AG04449 (cell line): ENCODE results near the gene EBPL.

Source experiments
- CTCF ChIA-PET: fragments of 350-600 bp; formaldehyde crosslinking; extraction: SDS; loops from one replicate; lab custom pipeline; 2021; ENCODE audit warnings: antibody characterized with exemption; lab: Yijun Ruan, JAX
- POLR2A ChIA-PET: fragments of 400-600, 350-600 bp; formaldehyde crosslinking; extraction: SDS; loops from one replicate; lab custom pipeline; 2020; ENCODE audit warnings: antibody characterized with exemption, inconsistent platforms; lab: Yijun Ruan, JAX
- DNase-seq: peaks from one replicate; pipeline ENCODE4 v3.0.0-alpha.2; 2010; ENCODE audit warnings: low read depth, low spot score
- H3K4me3 ChIP-seq: 2 replicates; pipeline ENCODE4 v1.5.1; 2011; ENCODE audit warnings: low read depth, mild to moderate bottlenecking, control low read depth, low read length
- TF ChIP-seq, protein P1 (sequence below): IDR thresholded peaks from one replicate; pipeline ENCODE4 v1.5.1; 2011; ENCODE audit warnings: mild to moderate bottlenecking, moderate library complexity, low read length, control low read depth, inconsistent platforms; ENCODE audit not compliant: insufficient read depth; ENCODE audit errors: missing control alignments

The EBPL gene

DNA sequence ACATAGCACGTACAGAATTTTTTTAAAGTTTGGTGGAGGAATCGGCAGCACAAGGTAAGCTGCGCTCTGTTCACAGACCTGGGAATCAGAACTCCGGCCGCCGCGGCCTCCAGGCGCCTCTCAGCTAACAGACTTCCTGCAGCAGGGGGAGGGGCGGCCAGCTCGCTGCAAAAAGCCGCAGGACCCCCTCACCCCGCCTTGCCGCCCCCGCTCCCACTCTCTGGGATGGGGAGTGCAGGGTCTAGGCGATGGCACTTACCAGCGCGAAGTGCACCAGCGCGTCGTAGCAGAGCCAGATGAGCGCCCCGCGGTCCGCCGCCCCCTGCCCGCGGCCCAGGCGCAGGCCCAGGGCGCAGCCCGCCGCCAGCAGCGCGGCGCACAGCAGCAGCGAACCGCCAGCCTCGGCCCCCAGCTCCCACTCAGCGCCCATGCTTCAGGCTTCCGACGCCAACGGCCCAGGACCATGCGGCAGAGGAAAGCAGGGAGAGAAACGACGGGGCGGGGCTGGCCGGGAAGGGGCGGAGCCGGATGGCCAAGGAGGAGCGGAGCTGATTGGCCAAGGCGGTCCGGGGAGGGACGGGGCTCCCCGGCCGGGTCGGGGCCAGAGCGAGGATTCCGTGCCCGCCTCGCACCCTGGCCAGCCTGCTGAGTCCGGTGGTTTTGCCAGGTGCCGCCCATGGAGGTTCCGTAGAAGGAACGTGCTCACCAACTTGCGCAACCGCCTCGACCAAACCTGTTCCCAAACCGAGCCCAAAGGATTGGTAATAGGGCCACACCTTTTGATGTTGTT, at the start of gene EBPL:
TSS of gene EBPL (minus strand) at position 492 of the 790 bp plus-strand sequence. CDS start at position 430, 62 bp downstream.
- TF ChIP-seq, protein P1, sequence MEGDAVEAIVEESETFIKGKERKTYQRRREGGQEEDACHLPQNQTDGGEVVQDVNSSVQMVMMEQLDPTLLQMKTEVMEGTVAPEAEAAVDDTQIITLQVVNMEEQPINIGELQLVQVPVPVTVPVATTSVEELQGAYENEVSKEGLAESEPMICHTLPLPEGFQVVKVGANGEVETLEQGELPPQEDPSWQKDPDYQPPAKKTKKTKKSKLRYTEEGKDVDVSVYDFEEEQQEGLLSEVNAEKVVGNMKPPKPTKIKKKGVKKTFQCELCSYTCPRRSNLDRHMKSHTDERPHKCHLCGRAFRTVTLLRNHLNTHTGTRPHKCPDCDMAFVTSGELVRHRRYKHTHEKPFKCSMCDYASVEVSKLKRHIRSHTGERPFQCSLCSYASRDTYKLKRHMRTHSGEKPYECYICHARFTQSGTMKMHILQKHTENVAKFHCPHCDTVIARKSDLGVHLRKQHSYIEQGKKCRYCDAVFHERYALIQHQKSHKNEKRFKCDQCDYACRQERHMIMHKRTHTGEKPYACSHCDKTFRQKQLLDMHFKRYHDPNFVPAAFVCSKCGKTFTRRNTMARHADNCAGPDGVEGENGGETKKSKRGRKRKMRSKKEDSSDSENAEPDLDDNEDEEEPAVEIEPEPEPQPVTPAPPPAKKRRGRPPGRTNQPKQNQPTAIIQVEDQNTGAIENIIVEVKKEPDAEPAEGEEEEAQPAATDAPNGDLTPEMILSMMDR: no peak
- POLR2A ChIA-PET: interaction anchor here (0.6 to 1.1 kb wide), 7 partner anchors 10 to 609 kb away, joined by 3 to 6 read pairs (median 3); partner anchors contain the start of gene KPNA3

DNA sequence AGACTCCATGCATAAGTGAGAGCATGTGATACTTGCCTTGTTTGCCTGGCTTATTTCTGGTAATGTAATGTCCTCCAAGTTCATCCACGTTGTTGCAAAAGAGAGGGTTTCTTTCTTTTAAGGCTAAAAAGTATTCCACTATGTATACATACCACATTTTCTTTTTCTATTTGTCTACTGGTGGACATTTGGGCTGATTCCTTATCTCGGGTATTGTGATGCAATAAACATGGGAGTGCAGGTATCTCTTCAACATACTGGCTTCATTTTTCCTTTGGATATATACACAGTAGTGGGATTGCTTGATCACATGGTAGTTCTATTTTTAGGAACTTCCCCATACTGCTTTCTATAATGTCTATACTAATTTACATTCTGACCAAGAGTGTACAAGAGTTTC, 49.6 kb upstream of the EBPL start:
- TF ChIP-seq, protein P1: no peak
- CTCF ChIA-PET: no interaction called here
- no peak for DNase-seq
- H3K4me3 ChIP-seq: no peak overlapping the region
- POLR2A ChIA-PET: no interaction called here

More for the DNA sequence above, at the start of gene EBPL:
- H3K4me3 ChIP-seq: peak within 1 kb of the TSS; percentile 71
- DNase-seq: no peak
- CTCF ChIA-PET: interaction anchor here (0.7 to 0.8 kb wide), 2 partner anchors 12 to 245 kb away, joined by 3 read pairs; partner anchors contain the start of gene SPRYD7

DNA sequence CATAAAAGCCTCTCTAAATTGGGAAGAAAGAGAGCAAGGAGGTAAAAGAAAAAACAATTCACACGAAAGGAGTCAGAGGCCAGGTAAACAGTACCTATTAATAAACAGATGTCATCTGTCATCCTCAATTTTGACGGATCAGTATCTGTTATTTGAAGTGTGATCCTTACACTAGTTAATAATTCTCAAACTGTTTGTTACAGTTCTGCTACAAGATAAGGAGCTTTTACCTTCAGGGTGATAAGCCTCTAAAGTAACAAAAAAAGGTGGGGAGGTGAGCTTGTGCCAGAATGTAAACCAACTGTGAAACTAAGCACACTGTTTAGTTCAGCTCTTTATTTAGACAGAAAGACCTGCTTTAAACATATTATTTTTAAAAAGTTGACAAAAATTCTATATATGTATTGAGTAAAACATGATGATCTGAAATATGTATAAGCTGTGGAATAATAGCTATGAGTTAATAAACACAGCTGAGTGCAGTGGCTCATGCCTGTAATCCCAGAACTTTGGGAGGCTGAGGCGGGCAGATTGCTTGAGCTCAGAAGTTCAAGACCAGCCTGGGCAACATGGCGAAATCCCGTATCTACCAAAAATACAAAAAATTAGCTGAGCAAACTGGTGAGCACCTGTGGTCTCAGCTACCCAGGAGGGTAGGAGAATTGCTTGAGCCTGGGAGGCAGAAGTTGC, 48.4 kb upstream of the EBPL start:
- POLR2A ChIA-PET: no interaction called here
- TF ChIP-seq, protein P1: no peak
- no peak overlapping the region for H3K4me3 ChIP-seq
- no peak for DNase-seq
- CTCF ChIA-PET: interaction anchor here (1.0 kb wide), 1 partner anchor 31 kb away, joined by 3 read pairs; no protein-coding TSS in a partner anchor

DNA sequence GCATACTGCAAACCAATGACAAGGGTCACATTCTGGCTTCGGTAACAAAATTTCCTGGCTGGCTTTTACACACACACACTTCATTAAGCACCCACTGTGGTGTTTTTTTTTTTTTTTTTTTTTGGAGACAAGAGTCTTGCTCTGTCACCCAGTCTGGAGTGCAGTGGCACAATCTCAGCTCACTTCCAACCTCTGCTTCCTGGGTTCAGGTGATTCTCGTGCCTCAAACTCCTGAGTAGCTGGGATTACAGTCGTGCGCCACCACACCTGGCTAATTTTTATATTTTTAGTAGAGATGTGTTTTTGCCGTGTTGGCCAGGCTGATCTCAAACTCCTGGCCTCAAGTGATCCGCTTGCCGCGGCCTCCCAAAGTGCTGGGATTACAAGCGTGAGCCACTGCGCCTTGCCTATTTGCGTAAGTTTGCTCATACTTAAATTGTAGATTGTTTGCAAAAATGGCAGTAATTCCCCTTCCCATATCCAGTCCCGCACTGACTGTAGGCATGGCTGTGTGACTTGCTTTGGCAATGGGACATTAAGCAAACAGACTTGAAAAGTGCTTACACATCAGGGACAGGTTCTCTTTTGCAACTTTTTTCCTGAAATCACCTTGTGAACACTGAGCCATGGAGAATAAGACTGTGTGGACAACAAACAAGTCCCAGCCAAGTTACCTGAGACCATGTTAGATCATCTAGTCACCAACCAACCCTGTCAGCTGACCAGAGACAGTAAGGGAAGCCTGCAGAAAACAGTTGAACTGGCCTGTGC, 42.1 kb upstream of the EBPL start:
- TF ChIP-seq, protein P1: no peak
- ChIA-PET CTCF (no interaction called here), POLR2A (no interaction called here)
- H3K4me3 ChIP-seq: no peak overlapping the region
- no peak for DNase-seq

DNA sequence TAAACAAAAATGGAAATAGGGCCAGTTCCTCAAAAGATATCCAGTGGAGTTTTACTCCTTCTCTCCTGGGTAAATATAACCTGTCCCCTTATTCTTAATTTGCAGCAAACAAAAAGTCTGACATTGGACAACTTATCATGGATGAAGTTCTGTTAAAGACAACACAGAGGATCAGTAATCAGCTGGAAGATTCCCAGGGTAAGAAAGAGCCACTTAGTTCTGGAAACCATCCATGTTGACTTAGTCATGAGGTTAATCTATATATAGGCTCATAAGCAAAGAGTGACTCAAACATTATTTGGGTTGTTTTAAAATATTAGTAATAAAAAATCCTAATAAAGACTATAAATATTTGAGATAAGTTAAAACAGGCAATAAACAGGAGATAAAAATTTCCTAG, 40.5 kb upstream of the EBPL start:
- CTCF ChIA-PET: no interaction called here
- H3K4me3 ChIP-seq: no peak overlapping the region
- TF ChIP-seq, protein P1: no peak
- peak; percentile 46 for DNase-seq
- POLR2A ChIA-PET: interaction anchor here (0.6 kb wide), 1 partner anchor 61 kb away, joined by 3 read pairs; the partner anchor contains the start of gene KPNA3
